Measurements from ENCODE around the gene SLC30A7. TPM values are rescaled to one million over a fixed set of nuclear protein-coding genes. Genes with fewer than 3 reads are reported as not detected.

The SLC30A7 gene
- total and polyA plus RNA-seq, 7 donors, result 1.0 to 5.7 (median 4.8) TPM

DNA sequence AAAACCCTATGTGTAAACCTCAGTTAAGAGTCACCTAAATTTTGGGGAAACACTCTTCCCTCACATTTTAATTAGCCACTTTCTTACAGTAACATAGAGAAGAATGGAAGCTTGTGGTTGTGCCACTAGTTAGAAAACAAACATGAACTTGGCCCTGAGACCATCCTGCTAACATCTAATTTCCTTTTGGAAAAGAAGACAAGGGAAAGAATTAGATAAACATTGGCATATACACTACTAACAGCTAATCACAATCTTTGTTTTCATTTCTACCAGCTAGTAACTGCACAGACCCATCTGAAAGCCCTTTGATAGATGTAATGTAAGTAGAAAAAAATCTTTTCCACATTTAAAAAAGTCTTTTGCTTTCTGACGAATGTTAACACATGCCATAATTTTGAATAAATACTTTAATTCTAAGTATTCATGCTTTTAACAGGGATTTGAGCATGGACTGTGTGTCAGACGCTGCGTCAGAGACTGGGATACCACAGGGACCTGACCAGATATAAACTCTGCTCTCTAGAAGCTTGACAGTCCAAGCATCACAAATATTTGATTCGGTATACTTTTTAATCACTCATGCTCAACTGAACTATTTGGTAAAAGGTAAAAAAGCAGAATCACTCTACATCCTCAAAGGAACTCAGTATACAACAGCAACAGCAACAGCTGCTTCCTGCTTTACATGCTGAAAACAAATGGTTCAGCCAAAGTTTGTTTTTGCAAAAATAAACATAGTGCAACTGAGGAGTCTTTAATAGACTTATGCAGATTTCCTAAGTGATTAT, 99.5 kb downstream of the SLC30A7 start:
- no peaks in the 10 kb centered on the region for H3K9me3 ChIP-seq
- ATAC-seq (no peak), DNase-seq (no peak)
- H3K4me1 ChIP-seq, result no peaks in the 10 kb centered on the region
- H3K27ac ChIP-seq, result no peak overlapping the region
- H3K4me3 ChIP-seq, result no peak overlapping the region
- no peaks in the 10 kb centered on the region for H3K27me3 ChIP-seq (ENCODE audit: insufficient read depth in 3 of 3, low read length in 2 of 3)
- intact Hi-C loops (cut with DNase I), result no loop called here
- WGBS, 3 donors, result 45 to 53% (median 46%) methylated on average over 4 of the region's 4 CpGs
- H3K36me3 ChIP-seq (ENCODE audit: insufficient read depth in 1 of 2, low read depth in 1 of 2), result peaks cover 0 to 82% of the 10 kb centered on the region in 2 donors
- TF ChIP-seq CTCF (IDR thresholded peaks at IDR 0.05), result no peak

GRCh38 chr1:100998426-100998825, 102.5 kb downstream of the SLC30A7 start:
- H3K9me3 ChIP-seq, result no peaks in the 10 kb centered on the region
- no peak for ATAC-seq
- 94 to 100% (median 98%) methylated on average over 1 of the region's 1 CpG for WGBS, 3 donors

DNA sequence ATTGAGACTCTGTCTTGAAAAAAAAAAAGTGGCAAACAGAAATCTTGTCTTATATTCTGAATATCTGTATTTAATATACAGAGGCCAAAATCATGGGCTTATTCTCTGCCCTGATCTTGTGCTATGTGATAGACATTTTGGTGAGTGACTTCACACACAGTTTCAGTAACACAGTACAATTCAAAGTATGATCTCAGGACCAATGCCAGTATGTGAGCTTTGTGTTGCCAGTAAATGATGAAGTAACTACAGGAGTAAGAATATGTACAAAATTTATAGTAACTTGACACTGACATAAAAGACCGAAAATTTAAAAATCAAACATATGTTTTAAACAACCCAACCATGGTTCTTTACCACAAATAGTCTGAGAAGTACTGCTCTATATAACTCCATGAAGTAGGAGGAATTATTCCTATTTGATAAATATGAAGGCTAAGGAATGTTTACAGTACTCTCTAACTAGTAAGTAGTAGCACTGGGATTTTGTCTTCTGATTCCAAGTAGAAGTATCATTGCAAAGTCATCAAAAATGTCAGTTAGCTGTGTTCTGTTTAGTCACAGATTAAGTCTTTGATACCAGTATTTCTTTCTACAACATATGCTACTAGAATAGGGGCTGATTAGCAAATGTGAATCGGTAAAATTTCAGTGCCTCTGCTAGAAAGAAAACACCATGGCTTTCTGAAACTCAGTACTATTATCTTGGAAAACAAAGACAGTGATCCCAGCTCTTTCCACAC, 104.4 kb downstream of the SLC30A7 start:
- no peak for TF ChIP-seq CTCF (IDR thresholded peaks at IDR 0.05)
- Histone ChIP-seq H3K4me1 (peaks cover 22% of the 10 kb centered on the region), H3K27ac (no peak overlapping the region), H3K4me3 (no peak overlapping the region), H3K9me3 (no peaks in the 10 kb centered on the region), H3K27me3 (ENCODE audit: insufficient read depth in 3 of 3, low read length in 2 of 3) (no peaks in the 10 kb centered on the region), H3K36me3 (ENCODE audit: insufficient read depth in 1 of 2, low read depth in 1 of 2) (peaks cover 0 to 59% of the 10 kb centered on the region in 2 donors)
- WGBS, 3 donors, result 96% methylated on average over 2 of the region's 2 CpGs
- no peak for DNase-seq
- intact Hi-C loops (cut with DNase I), result no loop called here
- ATAC-seq, result no peak

More at GRCh38 chr1:100998426-100998825, 102.5 kb downstream of the SLC30A7 start:
- H3K4me1 ChIP-seq, result peaks cover 15% of the 10 kb centered on the region
- DNase-seq, result no peak
- no peak overlapping the region for H3K4me3 ChIP-seq
- no peaks in the 10 kb centered on the region for H3K27me3 ChIP-seq (ENCODE audit: insufficient read depth in 3 of 3, low read length in 2 of 3)
- intact Hi-C loops (cut with DNase I), result no loop called here
- H3K27ac ChIP-seq, result no peak overlapping the region
- H3K36me3 ChIP-seq (ENCODE audit: insufficient read depth in 1 of 2, low read depth in 1 of 2), result peaks cover 0 to 67% of the 10 kb centered on the region in 2 donors
- no peak for TF ChIP-seq CTCF (IDR thresholded peaks at IDR 0.05)

GRCh38 chr1:101002551-101002950, 106.7 kb downstream of the SLC30A7 start:
- DNase-seq, result no peak
- no peaks in the 10 kb centered on the region for H3K27me3 ChIP-seq (ENCODE audit: insufficient read depth in 3 of 3, low read length in 2 of 3)
- intact Hi-C loops (cut with DNase I), result no loop called here
- peak in 3 of 4 donors; percentile 30 to 46 (median 38) for ATAC-seq
- H3K4me1 ChIP-seq, result peaks cover 22% of the 10 kb centered on the region
- WGBS, 3 donors, result 42 to 49% (median 43%) methylated on average over 2 of the region's 2 CpGs
- H3K27ac ChIP-seq, result peak overlapping the region; percentile 60
- H3K36me3 ChIP-seq (ENCODE audit: insufficient read depth in 1 of 2, low read depth in 1 of 2), result peaks cover 0 to 40% of the 10 kb centered on the region in 2 donors
- no peaks in the 10 kb centered on the region for H3K9me3 ChIP-seq
- TF ChIP-seq CTCF (IDR thresholded peaks at IDR 0.05), result no peak
- H3K4me3 ChIP-seq, result no peak overlapping the region
